ENCODE measurements around the gene DDAH1.

DNA sequence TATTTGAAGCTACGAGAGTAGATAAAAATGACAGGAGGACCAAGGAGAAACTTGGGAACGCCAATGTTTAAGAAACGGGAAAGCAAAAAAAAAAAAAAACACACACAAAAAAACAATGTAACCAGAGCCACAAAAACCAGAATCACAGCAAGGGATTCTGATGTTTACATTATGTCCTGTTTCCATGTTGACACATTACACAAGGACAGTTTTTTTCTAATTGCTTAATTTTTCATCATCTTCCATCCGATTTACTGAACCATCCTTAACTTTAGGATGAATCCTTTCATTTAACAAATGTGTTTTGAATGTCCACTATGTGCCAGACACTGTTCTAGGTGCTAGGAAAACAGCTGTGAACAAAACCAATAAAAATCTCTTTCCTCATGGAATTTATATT is 187.2 kb downstream of the DDAH1 start:
- no peak for TF ChIP-seq POLR2A (IDR thresholded peaks at IDR 0.05)
- TF ChIP-seq, protein P1, sequence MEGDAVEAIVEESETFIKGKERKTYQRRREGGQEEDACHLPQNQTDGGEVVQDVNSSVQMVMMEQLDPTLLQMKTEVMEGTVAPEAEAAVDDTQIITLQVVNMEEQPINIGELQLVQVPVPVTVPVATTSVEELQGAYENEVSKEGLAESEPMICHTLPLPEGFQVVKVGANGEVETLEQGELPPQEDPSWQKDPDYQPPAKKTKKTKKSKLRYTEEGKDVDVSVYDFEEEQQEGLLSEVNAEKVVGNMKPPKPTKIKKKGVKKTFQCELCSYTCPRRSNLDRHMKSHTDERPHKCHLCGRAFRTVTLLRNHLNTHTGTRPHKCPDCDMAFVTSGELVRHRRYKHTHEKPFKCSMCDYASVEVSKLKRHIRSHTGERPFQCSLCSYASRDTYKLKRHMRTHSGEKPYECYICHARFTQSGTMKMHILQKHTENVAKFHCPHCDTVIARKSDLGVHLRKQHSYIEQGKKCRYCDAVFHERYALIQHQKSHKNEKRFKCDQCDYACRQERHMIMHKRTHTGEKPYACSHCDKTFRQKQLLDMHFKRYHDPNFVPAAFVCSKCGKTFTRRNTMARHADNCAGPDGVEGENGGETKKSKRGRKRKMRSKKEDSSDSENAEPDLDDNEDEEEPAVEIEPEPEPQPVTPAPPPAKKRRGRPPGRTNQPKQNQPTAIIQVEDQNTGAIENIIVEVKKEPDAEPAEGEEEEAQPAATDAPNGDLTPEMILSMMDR (IDR thresholded peaks at IDR 0.05) = no peak
